HepG2 (cell line): ENCODE measurements around the gene SMURF1. TPM values are rescaled to one million over a fixed set of nuclear protein-coding genes. Genes with fewer than 3 reads are reported as not detected.

Experiments
- AKAP8 ChIP-seq: sonication (generic); formaldehyde crosslinking; IDR thresholded peaks from 2 replicates; pipeline ENCODE4 v1.5.1; 2020; ENCODE audit warnings: mild to moderate bottlenecking, missing genetic modification reagents
- ETS1 ChIP-seq: sonication (generic); formaldehyde crosslinking; IDR thresholded peaks from 2 replicates; pipeline ENCODE4 v1.4.0; 2020; ENCODE audit warnings: missing genetic modification reagents
- EZH2 ChIP-seq: conservative IDR thresholded peaks from 2 replicates; pipeline ENCODE4 v1.6.1; 2012; ENCODE audit warnings: mild to moderate bottlenecking, low read depth, low read length, moderate library complexity
- FLYWCH1 ChIP-seq: sonication (generic); formaldehyde crosslinking; IDR thresholded peaks from 2 replicates; pipeline ENCODE4 v1.8.1; 2023; ENCODE audit warnings: mild to moderate bottlenecking, missing genetic modification reagents
- FOSL2 ChIP-seq: sonication (generic); formaldehyde crosslinking; IDR thresholded peaks from 2 replicates; pipeline ENCODE4 v1.4.0; 2020; ENCODE audit warnings: missing genetic modification reagents
- HCFC1 ChIP-seq: fragments of 150-350 bp; IDR thresholded peaks from 2 replicates; pipeline ENCODE4 v1.6.1; 2014; ENCODE audit warnings: low read depth, low read length
- KDM5B ChIP-seq: sonication (generic); formaldehyde crosslinking; IDR thresholded peaks from 2 replicates; pipeline ENCODE4 v1.4.0; 2020; ENCODE audit warnings: missing genetic modification reagents, mild to moderate bottlenecking, borderline replicate concordance
- PRDM4 ChIP-seq: sonication (generic); formaldehyde crosslinking; IDR thresholded peaks from 2 replicates; pipeline ENCODE4 v1.9.0; 2021; ENCODE audit warnings: missing genetic modification reagents, borderline replicate concordance
- SUZ12 ChIP-seq: fragments of 150-350 bp; IDR thresholded peaks from 2 replicates; pipeline ENCODE4 v1.6.1; 2014; ENCODE audit warnings: low read depth, low read length
- YEATS4 ChIP-seq: sonication (generic); formaldehyde crosslinking; IDR thresholded peaks from 2 replicates; pipeline ENCODE4 v1.4.0; 2020; ENCODE audit warnings: missing genetic modification reagents, borderline replicate concordance
- ZBTB34 ChIP-seq: sonication (generic); formaldehyde crosslinking; IDR thresholded peaks from 2 replicates; pipeline ENCODE4 v1.8.0; 2022; ENCODE audit warnings: mild to moderate bottlenecking, missing genetic modification reagents
- ZBTB44 ChIP-seq: sonication (generic); formaldehyde crosslinking; IDR thresholded peaks from 2 replicates; pipeline ENCODE4 v1.4.0; 2020; ENCODE audit warnings: missing genetic modification reagents
- ZHX1 ChIP-seq: sonication (generic); formaldehyde crosslinking; IDR thresholded peaks from 2 replicates; pipeline ENCODE4 v1.8.1; 2022; ENCODE audit warnings: low read depth, mild to moderate bottlenecking, missing genetic modification reagents
- ZIK1 ChIP-seq: sonication (generic); formaldehyde crosslinking; IDR thresholded peaks from 2 replicates; pipeline ENCODE4 v1.5.0; 2020; ENCODE audit warnings: mild to moderate bottlenecking, low read depth, missing genetic modification reagents, borderline replicate concordance
- ZNF180 ChIP-seq: sonication (generic); formaldehyde crosslinking; IDR thresholded peaks from 2 replicates; pipeline ENCODE4 v1.4.0; 2020; ENCODE audit warnings: low read depth, missing genetic modification reagents, borderline replicate concordance
- ZNF205 ChIP-seq: IDR thresholded peaks from 2 replicates; pipeline ENCODE4 v1.6.1; 2018; ENCODE audit warnings: missing biosample characterization, missing genetic modification reagents
- ZNF441 ChIP-seq: sonication (generic); formaldehyde crosslinking; IDR thresholded peaks from 2 replicates; pipeline ENCODE4 v1.7.0; 2021; ENCODE audit warnings: missing genetic modification reagents, borderline replicate concordance
- ZNF841 ChIP-seq: sonication (generic); formaldehyde crosslinking; IDR thresholded peaks from 2 replicates; pipeline ENCODE4 v1.8.1; 2023; ENCODE audit warnings: missing genetic modification reagents, borderline replicate concordance
- polyA plus RNA-seq, 8 experiments: library from polyadenylated mRNA; depleted of rRNA in 3 of 8; stranded (reverse) in 7 of 8; unstranded in 1 of 8; fragments of >200 nt; fragmentation: Illumina TruSeq in 4 of 8; extraction: Trizol in 4 of 8; gene quantifications; 2 replicates each; pipeline versions ENCODE4 v1.2.1 to v1.2.3, GENCODE V29; 2011 to 2016; ENCODE audit warnings: low read depth in 4 of 8, missing spikeins in 1 of 8, mixed read lengths in 1 of 8; ENCODE audit not compliant: insufficient read depth in 1 of 8
- total RNA-seq, 5 experiments: library from RNA; depleted of rRNA; stranded (reverse); fragments of >200 nt; fragmentation: Illumina TruSeq; extraction: Trizol; gene quantifications; 2 replicates each; pipeline ENCODE4 v1.2.3, GENCODE V29; 2016; ENCODE audit warnings: low read depth in 1 of 5

The SMURF1 gene
- total and polyA plus RNA-seq, 2 of the 13 experiments (the other 11 are each of a cell fraction or from before 2014, with no cell fraction given) = 8.3 to 11.1 TPM

GRCh38 chr7:99143853-99144672, at the start of gene SMURF1 (continued):
- TF ChIP-seq YEATS4 (peak; percentile 78; the same call in 1 of the 2 replicates), ZNF841 (CRISPR knock-in tag) (no peak), ZNF180 (CRISPR knock-in tag) (no peak), HCFC1 (no peak), ZNF205 (CRISPR knock-in tag) (0 out of 2 replicates have a peak, but pooled peaks have one; percentile 51), ZNF441 (no peak), ZHX1 (CRISPR knock-in tag) (no peak), PRDM4 (CRISPR knock-in tag) (no peak), SUZ12 (no peak), KDM5B (0 out of 2 replicates have a peak, but pooled peaks have one; percentile 42), ETS1 (CRISPR knock-in tag) (no peak; the same call in 1 of the 2 replicates), ZBTB44 (CRISPR knock-in tag) (no peak), ZBTB34 (no peak), AKAP8 (CRISPR knock-in tag) (no peak), FLYWCH1 (no peak), EZH2 (no peak), FOSL2 (CRISPR knock-in tag) (peak; percentile 30; the same call in 1 of the 2 replicates), ZIK1 (CRISPR knock-in tag) (peak; percentile 74; the same call in 1 of the 2 replicates)
